Tibial nerve (tissue), 4 donors: ENCODE measurements around the gene EGFL7. TPM values are rescaled to one million over a fixed set of nuclear protein-coding genes. Genes with fewer than 3 reads are reported as not detected.

Experiments used
- DNase-seq, 2 donors: peaks; one replicate each; pipeline ENCODE4 v3.0.0-alpha.2; 2019; ENCODE audit warnings: low spot score in 2 of 2
- H3K27ac ChIP-seq, 4 donors: fragments of 200-600 bp; sonication (generic) in 3 of 4; one replicate each; pipeline ENCODE4 v1.5.1; 2017 to 2019; ENCODE audit warnings: mild to moderate bottlenecking in 1 of 4
- H3K27me3 ChIP-seq, 2 donors: fragments of 200-600 bp; sonication (generic) in 1 of 2; one replicate each; pipeline versions ENCODE4 v1.5.1 to v1.6.0; 2017 to 2019
- H3K36me3 ChIP-seq, 3 donors: fragments of 200-600 bp; sonication (generic); one replicate each; pipeline ENCODE4 v1.5.1; 2018 to 2019
- H3K4me1 ChIP-seq, 4 donors: fragments of 200-600 bp; sonication (generic) in 3 of 4; one replicate each; pipeline ENCODE4 v1.5.1; 2017 to 2019
- H3K4me3 ChIP-seq, 4 donors: fragments of 200-600 bp; sonication (generic) in 3 of 4; one replicate each; pipeline ENCODE4 v1.5.1; 2017 to 2019; ENCODE audit warnings: mild to moderate bottlenecking in 1 of 4, moderate library complexity in 1 of 4
- H3K9me3 ChIP-seq, 4 donors: fragments of 200-600 bp; sonication (generic) in 3 of 4; one replicate each; pipeline ENCODE4 v1.5.1; 2017 to 2019
- EP300 ChIP-seq, 2 donors: sonication (generic); formaldehyde crosslinking; IDR thresholded peaks; one replicate each; pipeline ENCODE4 v1.6.1; 2017; ENCODE audit warnings: antibody characterized with exemption in 2 of 2, mild to moderate bottlenecking in 1 of 2
- POLR2A ChIP-seq, 2 donors: fragments of 450-650 bp; IDR thresholded peaks; one replicate each; pipeline ENCODE4 v1.6.1; 2017; ENCODE audit warnings: antibody characterized with exemption in 2 of 2, mild to moderate bottlenecking in 2 of 2, moderate library complexity in 2 of 2
- WGBS, 2 donors: methylation state at CpG; one replicate each; pipeline ENCODE4 v1.1.5; 2018; 5-methylcytosine and 5-hydroxymethylcytosine counted together
- total RNA-seq, 4 donors: library from RNA; depleted of rRNA; stranded (reverse); fragments of >200 nt; gene quantifications; one replicate each; pipeline ENCODE4 v1.1.0, GENCODE V29; 2016
- TF ChIP-seq, protein P1 (sequence below), 5 experiments: fragments of 200-600 bp in 3 of 5; fragments of 450-650 bp in 2 of 5; sonication (generic) in 3 of 5; IDR thresholded peaks; one replicate each; pipeline ENCODE4 v1.5.1; 2016 to 2019; ENCODE audit warnings: antibody characterized with exemption in 5 of 5, mild to moderate bottlenecking in 3 of 5, moderate library complexity in 2 of 5

The EGFL7 gene
- total RNA-seq, 4 donors from 2014 or later = 95.2 to 229 (median 179) TPM

DNA sequence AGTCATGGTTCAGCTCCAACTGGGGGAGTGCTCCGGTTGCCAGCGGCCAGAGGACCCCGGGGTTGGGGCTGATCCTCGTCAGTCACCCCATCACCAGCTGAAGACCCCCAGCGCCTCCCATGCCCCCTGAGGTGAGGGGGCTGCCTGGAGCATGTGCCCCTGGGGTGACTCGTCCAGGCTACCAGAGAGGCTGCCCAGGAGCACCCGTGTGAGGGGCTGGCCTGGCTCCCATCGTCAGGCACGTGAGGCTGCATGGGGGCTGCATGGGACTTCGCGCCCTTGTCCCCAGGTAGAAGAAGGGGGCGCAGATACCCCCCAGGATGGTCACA, 46.4 kb upstream of the EGFL7 start:
- Histone ChIP-seq H3K27ac (no peak overlapping the region), H3K4me3 (no peak overlapping the region), H3K4me1 (peaks cover 0 to 75% (median 39%) of the 10 kb centered on the region in 4 donors), H3K27me3 (no peaks in the 10 kb centered on the region), H3K9me3 (no peaks in the 10 kb centered on the region), H3K36me3 (no peaks in the 10 kb centered on the region)
- TF ChIP-seq EP300 (IDR thresholded peaks at IDR 0.05) = no peak
- TF ChIP-seq, protein P1, sequence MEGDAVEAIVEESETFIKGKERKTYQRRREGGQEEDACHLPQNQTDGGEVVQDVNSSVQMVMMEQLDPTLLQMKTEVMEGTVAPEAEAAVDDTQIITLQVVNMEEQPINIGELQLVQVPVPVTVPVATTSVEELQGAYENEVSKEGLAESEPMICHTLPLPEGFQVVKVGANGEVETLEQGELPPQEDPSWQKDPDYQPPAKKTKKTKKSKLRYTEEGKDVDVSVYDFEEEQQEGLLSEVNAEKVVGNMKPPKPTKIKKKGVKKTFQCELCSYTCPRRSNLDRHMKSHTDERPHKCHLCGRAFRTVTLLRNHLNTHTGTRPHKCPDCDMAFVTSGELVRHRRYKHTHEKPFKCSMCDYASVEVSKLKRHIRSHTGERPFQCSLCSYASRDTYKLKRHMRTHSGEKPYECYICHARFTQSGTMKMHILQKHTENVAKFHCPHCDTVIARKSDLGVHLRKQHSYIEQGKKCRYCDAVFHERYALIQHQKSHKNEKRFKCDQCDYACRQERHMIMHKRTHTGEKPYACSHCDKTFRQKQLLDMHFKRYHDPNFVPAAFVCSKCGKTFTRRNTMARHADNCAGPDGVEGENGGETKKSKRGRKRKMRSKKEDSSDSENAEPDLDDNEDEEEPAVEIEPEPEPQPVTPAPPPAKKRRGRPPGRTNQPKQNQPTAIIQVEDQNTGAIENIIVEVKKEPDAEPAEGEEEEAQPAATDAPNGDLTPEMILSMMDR (IDR thresholded peaks at IDR 0.05) = no peak
- WGBS, 2 donors = 81 to 89% methylated on average over 8 to 11 of the region's 12 CpGs
- no peak for DNase-seq

DNA sequence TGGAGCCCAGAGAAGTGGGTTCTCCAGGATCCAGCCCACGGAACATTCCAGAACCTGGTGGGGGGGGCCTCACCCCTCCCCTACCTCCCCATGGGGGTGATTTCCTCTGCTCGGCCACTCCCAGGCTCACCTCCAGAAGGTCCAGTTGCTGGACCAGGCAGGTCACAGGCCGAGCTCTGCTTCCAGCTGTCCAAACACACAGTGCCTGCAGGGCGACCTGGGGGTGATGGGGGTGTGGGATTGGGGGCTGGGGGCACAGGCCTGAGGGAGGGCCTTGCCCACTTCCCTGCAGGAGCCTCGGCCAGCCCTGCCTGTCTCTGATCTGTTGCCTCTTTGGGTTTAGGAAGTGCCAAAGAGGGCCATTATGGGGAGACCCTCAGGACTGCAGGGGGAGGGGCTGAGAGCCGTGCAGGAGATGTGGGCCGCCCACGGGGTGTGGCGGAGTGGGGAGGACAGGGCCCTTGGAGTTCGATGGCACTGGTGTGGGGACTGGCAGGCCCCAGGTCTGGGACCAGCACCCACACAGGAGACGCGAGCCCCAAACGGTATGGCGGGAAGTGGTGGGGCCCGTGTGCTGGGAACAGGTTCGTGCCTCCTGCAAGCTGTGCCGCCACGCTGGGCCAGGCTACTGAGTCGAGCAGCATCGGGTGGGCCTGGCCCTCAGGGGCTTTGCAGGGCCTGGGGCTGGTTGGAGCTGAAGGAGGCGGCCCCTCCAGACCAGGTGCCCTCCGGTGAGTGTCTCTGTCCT, 45.6 kb upstream of the EGFL7 start:
- H3K27ac ChIP-seq = peak overlapping the region in 1 of 4 donors; percentile 41
- H3K4me1 ChIP-seq = peaks cover 0 to 75% (median 39%) of the 10 kb centered on the region in 4 donors
- H3K36me3 ChIP-seq = no peaks in the 10 kb centered on the region
- H3K27me3 ChIP-seq = no peaks in the 10 kb centered on the region
- H3K4me3 ChIP-seq = no peak overlapping the region
- WGBS, 2 donors = 67 to 69% methylated on average over 18 to 20 of the region's 22 CpGs
- TF ChIP-seq EP300 (IDR thresholded peaks at IDR 0.05) = no peak
- TF ChIP-seq, protein P1 (IDR thresholded peaks at IDR 0.05) = no peak
- DNase-seq = no peak
- H3K9me3 ChIP-seq = no peaks in the 10 kb centered on the region

DNA sequence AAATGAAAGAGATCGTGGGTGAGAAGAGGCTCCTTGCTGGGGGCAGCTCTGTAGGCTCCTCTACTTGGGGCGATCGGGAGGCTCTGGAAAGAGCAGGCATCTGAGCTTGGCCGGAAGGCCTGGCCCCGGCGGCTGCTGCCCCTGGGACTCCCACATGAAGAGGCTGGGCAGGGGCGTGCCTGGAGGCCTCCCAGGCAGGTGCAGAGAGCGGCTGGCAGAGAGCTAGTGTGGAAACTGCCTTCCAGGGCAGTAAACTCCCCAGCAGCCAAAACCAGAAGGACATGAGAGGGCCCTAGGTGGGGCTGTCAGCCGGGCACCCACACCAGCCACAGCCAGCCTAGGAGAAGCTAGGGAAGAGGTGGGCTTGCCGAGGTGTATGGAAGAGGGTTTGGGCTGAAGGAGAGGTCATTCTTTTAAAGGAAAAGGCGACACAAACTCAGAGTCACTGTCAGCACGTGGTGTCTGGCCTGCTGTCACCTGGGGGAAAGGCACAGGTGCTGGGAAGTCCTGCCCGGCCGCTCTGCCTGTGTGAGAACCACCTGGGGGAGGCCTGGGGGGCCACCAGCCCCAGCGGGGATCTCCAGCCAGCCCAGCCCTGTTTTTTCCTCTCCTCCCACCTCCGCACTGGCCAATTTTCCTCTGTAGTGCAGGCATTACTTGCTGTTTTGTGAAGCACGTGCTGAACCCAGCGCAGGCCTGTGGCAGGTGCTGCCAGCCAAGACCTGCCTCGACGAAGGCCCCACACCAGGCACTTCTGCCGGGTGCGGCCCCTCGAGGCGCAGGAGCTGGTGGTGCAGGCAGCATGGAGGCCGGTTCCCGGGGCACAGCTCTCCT, 44.8 kb upstream of the EGFL7 start:
- WGBS, 2 donors = 72 to 81% methylated on average over 22 to 26 of the region's 26 CpGs
- no peak overlapping the region for H3K4me3 ChIP-seq
- peak overlapping the region in 1 of 4 donors; percentile 41 for H3K27ac ChIP-seq
- peaks cover 0 to 75% (median 39%) of the 10 kb centered on the region in 4 donors for H3K4me1 ChIP-seq
- H3K36me3 ChIP-seq = no peaks in the 10 kb centered on the region
- no peak for DNase-seq
- no peaks in the 10 kb centered on the region for H3K9me3 ChIP-seq
- H3K27me3 ChIP-seq = no peaks in the 10 kb centered on the region
- TF ChIP-seq POLR2A (IDR thresholded peaks at IDR 0.05) = no peak
- TF ChIP-seq EP300 (IDR thresholded peaks at IDR 0.05) = no peak
- TF ChIP-seq, protein P1 (IDR thresholded peaks at IDR 0.05) = no peak

DNA sequence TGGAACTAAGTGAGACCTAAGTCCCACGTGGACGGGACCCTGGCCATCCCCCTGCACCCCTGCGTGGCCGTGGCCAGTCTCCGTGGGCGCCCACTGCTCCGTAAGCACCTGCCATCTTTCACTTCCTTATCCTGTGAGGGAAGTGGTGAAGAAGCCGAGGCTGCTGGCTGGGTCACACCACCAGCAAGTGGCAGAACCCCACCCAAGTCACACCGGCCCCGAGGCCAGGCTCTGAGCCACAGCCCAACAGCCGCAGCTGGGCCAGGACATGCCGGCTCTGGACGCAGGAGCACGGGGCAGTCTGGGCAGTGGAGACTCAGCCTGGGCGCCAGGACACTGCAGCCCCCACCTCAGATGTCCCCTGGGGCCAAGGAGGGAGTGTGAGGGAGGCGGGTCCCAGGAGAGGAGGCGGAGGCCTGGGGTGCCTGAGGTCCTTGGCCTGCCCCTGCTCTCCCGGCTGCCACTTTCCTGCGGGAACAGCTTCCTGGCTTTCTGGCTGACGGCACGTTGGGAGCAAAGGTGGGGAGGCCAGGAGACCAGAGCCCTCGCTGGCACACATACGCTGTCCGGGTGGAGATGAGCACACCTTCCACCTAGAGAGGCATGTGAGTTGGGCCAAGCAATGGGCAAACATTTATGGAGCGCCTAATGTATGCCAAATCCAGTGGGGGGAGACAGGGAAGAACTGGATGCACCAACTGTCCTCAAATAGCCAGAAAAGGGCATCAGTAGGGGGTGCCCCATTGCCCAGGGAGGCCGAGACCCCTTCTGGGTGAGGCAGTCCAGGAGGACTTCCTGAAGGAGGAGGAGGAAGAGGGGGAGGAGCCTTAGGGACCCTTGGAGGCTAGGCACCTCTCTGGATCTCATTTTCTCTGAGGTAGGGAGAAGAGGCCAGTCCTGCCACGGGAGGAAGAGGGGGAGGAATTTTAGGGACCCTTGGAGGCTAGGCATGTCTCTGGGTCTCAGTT, 43.9 kb upstream of the EGFL7 start:
- TF ChIP-seq POLR2A (IDR thresholded peaks at IDR 0.05) = no peak
- 79 to 85% methylated on average over 20 to 21 of the region's 27 CpGs for WGBS, 2 donors
- Histone ChIP-seq H3K36me3 (no peaks in the 10 kb centered on the region), H3K4me3 (no peak overlapping the region), H3K27me3 (no peaks in the 10 kb centered on the region), H3K27ac (peak overlapping the region; percentile 15 to 70 (median 48)), H3K9me3 (no peaks in the 10 kb centered on the region), H3K4me1 (peaks cover 0 to 78% (median 36%) of the 10 kb centered on the region in 4 donors)
- no peak for DNase-seq

DNA sequence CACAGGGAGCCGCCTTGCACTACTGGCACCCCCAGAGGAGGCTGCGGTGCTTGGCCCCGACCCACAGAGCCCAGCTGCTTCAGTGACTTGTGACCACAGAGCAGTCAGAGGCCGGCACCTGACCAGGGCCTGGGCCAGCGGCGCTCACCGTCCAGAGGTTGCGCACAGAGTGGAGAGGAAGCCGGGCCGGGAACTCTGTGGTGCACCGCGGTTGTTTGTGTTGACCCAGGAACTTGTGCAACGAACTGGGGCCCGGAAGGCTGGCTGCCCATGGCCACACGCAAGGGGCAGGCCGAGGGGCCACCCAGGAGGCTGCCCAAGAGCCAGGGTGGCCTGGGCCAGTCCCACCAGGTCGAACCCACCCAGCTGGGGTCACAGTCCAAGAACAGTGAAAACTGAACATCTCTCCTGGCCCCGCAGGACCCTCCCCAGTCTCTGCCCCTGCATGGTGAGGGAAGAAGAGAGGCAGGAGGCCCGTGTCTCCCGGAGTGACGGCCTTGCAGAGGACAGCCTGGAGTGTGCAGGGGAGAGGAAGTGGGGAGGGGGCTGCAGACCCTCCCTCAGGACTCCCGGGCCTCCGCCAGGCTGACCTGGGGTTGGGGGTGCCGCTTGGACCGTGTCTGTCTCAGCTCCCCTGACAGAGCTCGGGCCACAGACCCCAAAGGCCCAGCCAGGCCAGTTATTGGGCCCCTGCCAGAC, 42.8 kb upstream of the EGFL7 start:
- Histone ChIP-seq H3K4me1 (peaks cover 0 to 78% (median 33%) of the 10 kb centered on the region in 4 donors), H3K27ac (peak overlapping the region in 3 of 4 donors; percentile 29 to 76 (median 67)), H3K4me3 (no peak overlapping the region), H3K36me3 (no peaks in the 10 kb centered on the region), H3K9me3 (no peaks in the 10 kb centered on the region), H3K27me3 (no peaks in the 10 kb centered on the region)
- 70 to 77% methylated on average over 2 to 13 of the region's 26 CpGs for WGBS, 2 donors
- TF ChIP-seq POLR2A (IDR thresholded peaks at IDR 0.05) (peak in 1 of 2 donors; percentile 16), EP300 (IDR thresholded peaks at IDR 0.05) (peak; percentile 47 to 56)
- TF ChIP-seq, protein P1 (IDR thresholded peaks at IDR 0.05) = peak in 1 of 5 experiments; percentile 15
- DNase-seq = peak; percentile 57 to 71
